H9 (cell line): Measurements from ENCODE around the gene TRIM59. TPM values are rescaled to one million over a fixed set of nuclear protein-coding genes. Genes with fewer than 3 reads are reported as not detected.

Experiments used
- DNase-seq: peaks from one replicate; pipeline ENCODE4 v3.0.0-alpha.2; 2017
- H2AFZ ChIP-seq: one replicate; pipeline ENCODE4 v1.6.1; 2013; ENCODE audit warnings: mild to moderate bottlenecking, low read length, control low read depth, moderate library complexity
- H2AK5ac ChIP-seq: 2 replicates; pipeline ENCODE4 v1.6.1; 2013; ENCODE audit warnings: low read length, control low read depth, mixed read lengths; ENCODE audit not compliant: insufficient read length
- H2BK120ac ChIP-seq: one replicate; pipeline ENCODE4 v1.6.1; 2013; ENCODE audit warnings: low read depth, mild to moderate bottlenecking, low read length, control low read depth, inconsistent platforms; ENCODE audit not compliant: poor library complexity, severe bottlenecking
- H2BK12ac ChIP-seq: 2 replicates; pipeline ENCODE4 v1.6.1; 2013; ENCODE audit warnings: low read length, control low read depth, mixed read lengths, low read depth; ENCODE audit not compliant: insufficient read length
- H2BK15ac ChIP-seq: 2 replicates; pipeline ENCODE4 v1.6.1; 2013; ENCODE audit warnings: low read depth, low read length, control low read depth
- H2BK20ac ChIP-seq: one replicate; pipeline ENCODE4 v1.6.1; 2013; ENCODE audit warnings: low read depth, mild to moderate bottlenecking, low read length, control low read depth, inconsistent platforms; ENCODE audit not compliant: poor library complexity, severe bottlenecking
- H2BK5ac ChIP-seq: 2 replicates; pipeline ENCODE4 v1.6.1; 2013; ENCODE audit warnings: low read length, control low read depth, mixed read lengths; ENCODE audit not compliant: insufficient read length
- H3K14ac ChIP-seq: 2 replicates; pipeline ENCODE4 v1.6.1; 2013; ENCODE audit warnings: low read length, control low read depth; ENCODE audit not compliant: insufficient read depth
- H3K18ac ChIP-seq: 2 replicates; pipeline ENCODE4 v1.6.1; 2013; ENCODE audit warnings: low read depth, mild to moderate bottlenecking, mixed read lengths, low read length, control low read depth; ENCODE audit not compliant: insufficient read length
- H3K23ac ChIP-seq: 2 replicates; pipeline ENCODE4 v1.6.1; 2013; ENCODE audit warnings: low read length, control low read depth, mixed read lengths, low read depth; ENCODE audit not compliant: insufficient read length
- H3K23me2 ChIP-seq: 2 replicates; pipeline ENCODE4 v1.6.1; 2013; ENCODE audit warnings: low read depth, mild to moderate bottlenecking, mixed read lengths, low read length, control low read depth; ENCODE audit not compliant: insufficient read length, poor library complexity, severe bottlenecking
- H3K27ac ChIP-seq: 2 replicates; pipeline ENCODE4 v1.5.1; 2013; ENCODE audit warnings: low read length, control low read depth, mixed read lengths, low read depth; ENCODE audit not compliant: insufficient read length
- H3K27me3 ChIP-seq: 2 replicates; pipeline ENCODE4 v1.6.1; 2013; ENCODE audit warnings: low read length, control low read depth, inconsistent platforms; ENCODE audit not compliant: insufficient read depth
- H3K4ac ChIP-seq: 2 replicates; pipeline ENCODE4 v1.6.1; 2013; ENCODE audit warnings: low read depth, mild to moderate bottlenecking, control low read depth, inconsistent platforms, low read length, moderate library complexity
- H3K4me1 ChIP-seq: 2 replicates; pipeline ENCODE4 v1.6.1; 2013; ENCODE audit warnings: low read length, control low read depth, inconsistent platforms; ENCODE audit not compliant: insufficient read depth
- H3K4me2 ChIP-seq: 2 replicates; pipeline ENCODE4 v1.6.1; 2013; ENCODE audit warnings: low read length, control low read depth, mixed read lengths; ENCODE audit not compliant: insufficient read length, insufficient read depth
- H3K56ac ChIP-seq: 2 replicates; pipeline ENCODE4 v1.6.1; 2013; ENCODE audit warnings: low read depth, mild to moderate bottlenecking, mixed read lengths, low read length, control low read depth; ENCODE audit not compliant: insufficient read length
- H3K79me1 ChIP-seq: 2 replicates; pipeline ENCODE4 v1.6.1; 2013; ENCODE audit warnings: low read depth, mild to moderate bottlenecking, moderate library complexity, low read length, control low read depth, inconsistent platforms; ENCODE audit not compliant: insufficient read depth, poor library complexity, severe bottlenecking
- H3K79me2 ChIP-seq: 2 replicates; pipeline ENCODE4 v1.6.1; 2013; ENCODE audit warnings: low read length, control low read depth, inconsistent platforms; ENCODE audit not compliant: insufficient read depth
- H3K9ac ChIP-seq: 2 replicates; pipeline ENCODE4 v1.6.1; 2013; ENCODE audit warnings: low read length, control low read depth, mixed read lengths; ENCODE audit not compliant: insufficient read length; ENCODE audit errors: extremely low read depth
- H3K9me3 ChIP-seq: one replicate; pipeline ENCODE4 v1.6.1; 2013; ENCODE audit warnings: low read depth, low read length, inconsistent platforms; ENCODE audit not compliant: control insufficient read depth
- H3T11ph ChIP-seq: one replicate; pipeline ENCODE4 v1.6.1; 2013; ENCODE audit warnings: mild to moderate bottlenecking, low read length, control low read depth, inconsistent platforms
- H4K20me1 ChIP-seq: one replicate; pipeline ENCODE4 v1.6.1; 2013; ENCODE audit not compliant: control insufficient read depth, insufficient read length, insufficient read depth
- H4K5ac ChIP-seq: 2 replicates; pipeline ENCODE4 v1.6.1; 2013; ENCODE audit warnings: low read depth, mild to moderate bottlenecking, mixed read lengths, low read length, control low read depth; ENCODE audit not compliant: insufficient read length
- H4K8ac ChIP-seq: replicated peaks from 2 replicates; pipeline ENCODE4 v1.6.1; 2013; ENCODE audit warnings: low read length, control low read depth, mixed read lengths, low read depth; ENCODE audit not compliant: insufficient read length
- H4K91ac ChIP-seq: 2 replicates; pipeline ENCODE4 v1.6.1; 2013; ENCODE audit warnings: low read depth, mild to moderate bottlenecking, moderate library complexity, mixed read lengths, low read length, control low read depth; ENCODE audit not compliant: insufficient read length
- H3K27ac Mint-ChIP-seq, 3 experiments: 2 replicates in 2 of 3; 3 replicates in 1 of 3; pipeline ENCODE4 v1.8.0; 2020 to 2021; ENCODE audit warnings: mixed read lengths in 3 of 3, mild to moderate bottlenecking in 1 of 3, moderate library complexity in 1 of 3
- H3K27me3 Mint-ChIP-seq: 2 replicates; pipeline ENCODE4 v1.8.0; 2021; ENCODE audit warnings: low read depth, mild to moderate bottlenecking, moderate library complexity, mixed read lengths
- H3K36me3 Mint-ChIP-seq, 3 experiments: 2 replicates in 2 of 3; 3 replicates in 1 of 3; pipeline ENCODE4 v1.8.0; 2020 to 2021; ENCODE audit warnings: low read depth in 3 of 3, mixed read lengths in 3 of 3; ENCODE audit not compliant: insufficient read depth in 1 of 3
- H3K4me1 Mint-ChIP-seq, 2 experiments: 2 replicates each; pipeline ENCODE4 v1.8.0; 2020; ENCODE audit warnings: mixed read lengths in 2 of 2
- H3K4me3 Mint-ChIP-seq, 2 experiments: 2 replicates in 1 of 2; 3 replicates in 1 of 2; pipeline ENCODE4 v1.8.0; 2020 to 2021; ENCODE audit warnings: mild to moderate bottlenecking in 2 of 2, mixed read lengths in 2 of 2, moderate library complexity in 1 of 2
- H3K9me3 Mint-ChIP-seq, 2 experiments: 2 replicates in 1 of 2; 3 replicates in 1 of 2; pipeline ENCODE4 v1.8.0; 2020; ENCODE audit warnings: mild to moderate bottlenecking in 2 of 2, mixed read lengths in 2 of 2, moderate library complexity in 1 of 2
- WGBS: extraction: QIAGEN DNeasy Blood & Tissue Kit; methylation state at CpG from one replicate; pipeline ENCODE4 v1.1.7; 2013; ENCODE audit warnings: missing lambda C conversion rate, low lambda C conversion rate, mixed read lengths; ENCODE audit not compliant: insufficient read length; ENCODE audit errors: extremely low coverage; 5-methylcytosine and 5-hydroxymethylcytosine counted together
- total RNA-seq: library from RNA; stranded (reverse); gene quantifications from 2 replicates; pipeline ENCODE4 v1.2.1, GENCODE V29; 2021
- TF ChIP-seq, protein P1 (sequence below): fragments of 200-600 bp; sonication (generic); conservative IDR thresholded peaks from 3 replicates; pipeline ENCODE4 v1.8.0; 2021; ENCODE audit warnings: antibody characterized with exemption, mild to moderate bottlenecking

TRIM59 gene
- total RNA-seq, 1 experiment from 2014 or later, result 47.6 TPM

DNA sequence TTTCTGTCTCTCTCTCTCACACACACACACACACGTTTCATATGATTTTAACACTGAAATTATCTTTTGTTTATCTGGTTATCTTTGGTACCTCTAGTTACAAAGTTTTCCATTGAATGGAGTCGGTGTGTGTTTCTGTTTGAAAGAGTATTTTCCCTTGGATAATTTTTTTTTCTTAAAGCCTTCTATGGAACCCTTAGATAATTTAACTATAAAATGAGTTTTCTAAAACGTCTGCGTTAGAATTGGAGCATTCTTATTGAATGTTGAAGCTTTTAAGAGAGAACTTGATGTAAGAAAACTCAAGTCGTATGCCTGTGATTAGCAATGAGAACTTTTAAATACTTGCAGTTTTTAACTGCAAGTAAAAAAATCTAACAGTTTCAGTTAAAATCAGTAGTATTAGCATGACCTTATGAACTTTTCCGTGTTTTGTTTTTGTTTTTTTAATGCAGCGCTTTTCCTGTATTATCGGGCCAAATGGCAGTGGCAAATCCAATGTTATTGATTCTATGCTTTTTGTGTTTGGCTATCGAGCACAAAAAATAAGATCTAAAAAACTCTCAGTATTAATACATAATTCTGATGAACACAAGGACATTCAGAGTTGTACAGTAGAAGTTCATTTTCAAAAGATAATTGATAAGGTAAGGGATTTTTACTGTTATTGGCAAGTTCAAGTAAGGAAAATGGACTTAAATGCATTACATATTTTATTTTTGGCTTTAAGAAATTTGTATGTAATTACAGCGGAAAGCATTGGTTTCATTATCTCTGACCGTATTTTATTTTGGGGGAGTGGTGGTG lies 47.2 kb downstream of the TRIM59 start:
- Histone ChIP-seq H3K9ac (no peak overlapping the region), H3K79me1 (no peaks in the 10 kb centered on the region), H2BK20ac (no peak overlapping the region), H2AFZ (no peak overlapping the region), H3K4ac (no peak overlapping the region), H3K4me1 (no peaks in the 10 kb centered on the region), H3T11ph (no peak overlapping the region), H2BK12ac (no peak overlapping the region), H3K27ac (no peak overlapping the region), H4K5ac (no peak overlapping the region), H3K23me2 (peaks cover 10% of the 10 kb centered on the region), H3K56ac (no peak overlapping the region), H2BK5ac (no peak overlapping the region), H2BK15ac (no peak overlapping the region), H4K91ac (no peak overlapping the region), H3K14ac (no peak overlapping the region), H3K23ac (no peak overlapping the region), H3K18ac (no peak overlapping the region), H3K79me2 (peaks cover 32% of the 10 kb centered on the region; the same call in 1 of the 2 replicates), H3K9me3 (no peaks in the 10 kb centered on the region), H4K20me1 (no peaks in the 10 kb centered on the region), H2BK120ac (no peak overlapping the region), H2AK5ac (no peak overlapping the region), H3K4me2 (peak overlapping the region; percentile 95), H4K8ac (no peak overlapping the region), H3K27me3 (no peaks in the 10 kb centered on the region)
- Mint-ChIP-seq H3K27me3 (peaks cover 3% of the 10 kb centered on the region; the same call in 1 of the 2 replicates), H3K4me3 (peak overlapping the region; percentile 94 to 98), H3K4me1 (peaks cover 34 to 39% of the 10 kb centered on the region in 2 experiments), H3K27ac (peak overlapping the region in 1 of 3 experiments; percentile 49; a peak in 1 of 7 replicates), H3K9me3 (peaks cover 0 to 4% of the 10 kb centered on the region in 2 experiments; a peak in 1 of 5 replicates), H3K36me3 (peaks cover 23 to 45% (median 42%) of the 10 kb centered on the region in 3 experiments)
- WGBS, result no CpG with 5 or more reads among the region's 11 CpGs
- DNase-seq, result no peak
- TF ChIP-seq, protein P1, sequence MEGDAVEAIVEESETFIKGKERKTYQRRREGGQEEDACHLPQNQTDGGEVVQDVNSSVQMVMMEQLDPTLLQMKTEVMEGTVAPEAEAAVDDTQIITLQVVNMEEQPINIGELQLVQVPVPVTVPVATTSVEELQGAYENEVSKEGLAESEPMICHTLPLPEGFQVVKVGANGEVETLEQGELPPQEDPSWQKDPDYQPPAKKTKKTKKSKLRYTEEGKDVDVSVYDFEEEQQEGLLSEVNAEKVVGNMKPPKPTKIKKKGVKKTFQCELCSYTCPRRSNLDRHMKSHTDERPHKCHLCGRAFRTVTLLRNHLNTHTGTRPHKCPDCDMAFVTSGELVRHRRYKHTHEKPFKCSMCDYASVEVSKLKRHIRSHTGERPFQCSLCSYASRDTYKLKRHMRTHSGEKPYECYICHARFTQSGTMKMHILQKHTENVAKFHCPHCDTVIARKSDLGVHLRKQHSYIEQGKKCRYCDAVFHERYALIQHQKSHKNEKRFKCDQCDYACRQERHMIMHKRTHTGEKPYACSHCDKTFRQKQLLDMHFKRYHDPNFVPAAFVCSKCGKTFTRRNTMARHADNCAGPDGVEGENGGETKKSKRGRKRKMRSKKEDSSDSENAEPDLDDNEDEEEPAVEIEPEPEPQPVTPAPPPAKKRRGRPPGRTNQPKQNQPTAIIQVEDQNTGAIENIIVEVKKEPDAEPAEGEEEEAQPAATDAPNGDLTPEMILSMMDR, result no peak
